Type B pancreatic cell (in vitro differentiated cells): ENCODE results near the gene TOP3B. TPM values are rescaled to one million over a fixed set of nuclear protein-coding genes. Genes with fewer than 3 reads are reported as not detected.

Source experiments
- DNase-seq: peaks from one replicate; pipeline ENCODE4 v3.0.0; 2021; ENCODE audit warnings: mixed read lengths; ENCODE audit not compliant: unreplicated experiment; ENCODE audit errors: extremely low spot score
- H3K27ac Mint-ChIP-seq: 2 replicates; pipeline ENCODE4 v1.8.0; 2021; ENCODE audit warnings: mild to moderate bottlenecking, mixed read lengths
- H3K27me3 Mint-ChIP-seq: 2 replicates; pipeline ENCODE4 v1.8.0; 2021; ENCODE audit warnings: mixed read lengths
- H3K36me3 Mint-ChIP-seq: 2 replicates; pipeline ENCODE4 v1.8.0; 2021; ENCODE audit warnings: mixed read lengths
- H3K4me1 Mint-ChIP-seq: one replicate; pipeline ENCODE4 v1.8.0; 2021; ENCODE audit warnings: mixed read lengths; ENCODE audit not compliant: unreplicated experiment
- H3K4me3 Mint-ChIP-seq: 2 replicates; pipeline ENCODE4 v1.8.0; 2021; ENCODE audit warnings: mild to moderate bottlenecking, mixed read lengths
- H3K9me3 Mint-ChIP-seq: 2 replicates; pipeline ENCODE4 v1.8.0; 2021; ENCODE audit warnings: mixed read lengths
- CTCF ChIP-seq: fragments of 200-600 bp; sonication (generic); conservative IDR thresholded peaks from 2 replicates; pipeline ENCODE4 v1.5.0; 2021; ENCODE audit warnings: antibody characterized with exemption, mild to moderate bottlenecking
- total RNA-seq: library from RNA; stranded (reverse); gene quantifications from 2 replicates; pipeline ENCODE4 v1.2.1, GENCODE V29; 2021; ENCODE audit warnings: low replicate concordance

Gene TOP3B
- total RNA-seq, 1 donor from 2014 or later: 66.3 TPM

GRCh38 chr22:21936151-21936775 lies 46.3 kb downstream of the TOP3B start:
- no peak for DNase-seq
- H3K9me3 Mint-ChIP-seq: no peaks in the 10 kb centered on the region
- no peak overlapping the region for H3K4me3 Mint-ChIP-seq
- H3K27ac Mint-ChIP-seq: no peak overlapping the region
- H3K27me3 Mint-ChIP-seq: no peaks in the 10 kb centered on the region
- H3K4me1 Mint-ChIP-seq: peaks cover 30% of the 10 kb centered on the region
- peaks cover 5% of the 10 kb centered on the region for H3K36me3 Mint-ChIP-seq
- no peak for TF ChIP-seq CTCF

- Mint-ChIP-seq H3K27ac (no peak overlapping the region), H3K9me3 (no peaks in the 10 kb centered on the region), H3K4me1 (peaks cover 20% of the 10 kb centered on the region), H3K27me3 (no peaks in the 10 kb centered on the region), H3K36me3 (peaks cover 9% of the 10 kb centered on the region), H3K4me3 (no peak overlapping the region)
- no peak for TF ChIP-seq CTCF
- no peak for DNase-seq
Measured at GRCh38 chr22:21933910-21934309, 48.7 kb downstream of the TOP3B start.

GRCh38 chr22:21933413-21933812 lies 49.2 kb downstream of the TOP3B start:
- Mint-ChIP-seq H3K27me3 (no peaks in the 10 kb centered on the region), H3K27ac (no peak overlapping the region), H3K4me1 (peaks cover 19% of the 10 kb centered on the region), H3K4me3 (no peak overlapping the region), H3K9me3 (no peaks in the 10 kb centered on the region), H3K36me3 (peaks cover 9% of the 10 kb centered on the region)
- no peak for TF ChIP-seq CTCF
- DNase-seq: peak; percentile 63

GRCh38 chr22:21932347-21932746 lies 50.2 kb downstream of the TOP3B start:
- Mint-ChIP-seq H3K27me3 (no peaks in the 10 kb centered on the region), H3K4me3 (no peak overlapping the region), H3K36me3 (peaks cover 4% of the 10 kb centered on the region), H3K9me3 (no peaks in the 10 kb centered on the region), H3K4me1 (peaks cover 10% of the 10 kb centered on the region), H3K27ac (no peak overlapping the region)
- no peak for TF ChIP-seq CTCF
- DNase-seq: no peak

- peaks cover 4% of the 10 kb centered on the region for H3K36me3 Mint-ChIP-seq
- DNase-seq: peak; percentile 59
- no peak overlapping the region for H3K4me3 Mint-ChIP-seq
- no peak for TF ChIP-seq CTCF
- no peaks in the 10 kb centered on the region for H3K9me3 Mint-ChIP-seq
- H3K27ac Mint-ChIP-seq: no peak overlapping the region
- peaks cover 7% of the 10 kb centered on the region for H3K4me1 Mint-ChIP-seq
- no peaks in the 10 kb centered on the region for H3K27me3 Mint-ChIP-seq
Measured at GRCh38 chr22:21931056-21931455, 51.5 kb downstream of the TOP3B start.

GRCh38 chr22:21929253-21929652 lies 53.3 kb downstream of the TOP3B start:
- TF ChIP-seq CTCF: no peak
- Mint-ChIP-seq H3K36me3 (peaks cover 4% of the 10 kb centered on the region), H3K9me3 (no peaks in the 10 kb centered on the region)

More at GRCh38 chr22:21929253-21929652, 53.3 kb downstream of the TOP3B start:
- peaks cover 11% of the 10 kb centered on the region for H3K4me1 Mint-ChIP-seq
- no peak overlapping the region for H3K27ac Mint-ChIP-seq
- H3K27me3 Mint-ChIP-seq: no peaks in the 10 kb centered on the region
- DNase-seq: no peak
- H3K4me3 Mint-ChIP-seq: no peak overlapping the region
